ENCODE measurements around the gene IL1RAPL1. TPM values are rescaled to one million over a fixed set of nuclear protein-coding genes. Genes with fewer than 3 reads are reported as not detected.

Gene IL1RAPL1
- total and polyA plus RNA-seq, 2 experiments from 2014 or later: 0.18 to 0.49 TPM

- Histone ChIP-seq H3K4me1 (ENCODE audit: insufficient read depth) (0 out of 2 replicates have a peak, but pooled peaks cover 2% of the 10 kb centered on the region), H3K9me2 (ENCODE audit: insufficient read depth) (0 out of 2 replicates have a peak, but pooled peaks cover 4% of the 10 kb centered on the region), H3K4me2 (no peak overlapping the region), H3K27me3 (ENCODE audit: insufficient read depth) (no peaks in the 10 kb centered on the region), H3F3A (replicated peaks; ENCODE audit: low read depth) (no peaks in the 10 kb centered on the region), H3K36me3 (ENCODE audit: insufficient read depth) (no peaks in the 10 kb centered on the region), H4K20me1 (replicated peaks; ENCODE audit: insufficient read depth) (no peaks in the 10 kb centered on the region), H3K4me3 (no peak overlapping the region), H2AFZ (no peak overlapping the region), H3K79me2 (replicated peaks; ENCODE audit: insufficient read depth) (no peaks in the 10 kb centered on the region), H3K27ac (ENCODE audit: low read depth) (no peak overlapping the region)
- TF ChIP-seq NANOG (IDR thresholded peaks at IDR 0.05; ENCODE audit: borderline replicate concordance): no peak
- no peak for TF ChIP-seq JUNB (IDR thresholded peaks at IDR 0.05; ENCODE audit: unreplicated experiment)
- no peak for TF ChIP-seq CTCF (conservative IDR thresholded peaks at IDR 0.05; ENCODE audit: low read depth in 2 of 2)
- TF ChIP-seq ZNF114 (CRISPR knock-in tag; IDR thresholded peaks at IDR 0.05): no peak
- no peak for TF ChIP-seq EZH2phosphoT487 (IDR thresholded peaks at IDR 0.05; ENCODE audit: unreplicated experiment)
- TF ChIP-seq CREB1 (CRISPR knock-in tag; IDR thresholded peaks at IDR 0.05; ENCODE audit: low read depth): no peak
- no peak for TF ChIP-seq STAT1 (IDR thresholded peaks at IDR 0.05; ENCODE audit: unreplicated experiment)
- TF ChIP-seq REST (IDR thresholded peaks at IDR 0.05; ENCODE audit: unreplicated experiment): no peak
- TF ChIP-seq POLR2AphosphoS5 (IDR thresholded peaks at IDR 0.05; ENCODE audit: low read depth): no peak
- TF ChIP-seq ETS1 (IDR thresholded peaks at IDR 0.05): no peak
- TF ChIP-seq ZNF331 (CRISPR knock-in tag; IDR thresholded peaks at IDR 0.05; ENCODE audit: low read depth): no peak
- Mint-ChIP-seq H3K36me3 (ENCODE audit: low read depth) (no peaks in the 10 kb centered on the region; the same call in 2 of the 3 replicates), H3K9me3 (no peaks in the 10 kb centered on the region; the same call in 2 of the 3 replicates), H3K4me3 (no peak overlapping the region), H3K27ac (no peak overlapping the region), H3K27me3 (ENCODE audit: insufficient read depth, low read depth, poor library complexity) (no peaks in the 10 kb centered on the region), H3K4me1 (peaks cover 8% of the 10 kb centered on the region; the same call in 2 of the 3 replicates)
- ATAC-seq (no peak), DNase-seq (ENCODE audit: low spot score) (no peak)
Measured at GRCh38 chrX:29604381-29604780, 1017.1 kb downstream of the IL1RAPL1 start.

Measured in GM23338 (cell line).